ENCODE data around the gene BABAM2. TPM values are rescaled to one million over a fixed set of nuclear protein-coding genes. Genes with fewer than 3 reads are reported as not detected.

The BABAM2 gene
- total and polyA plus RNA-seq, 9 of the 15 experiments (the other 6 are each of a cell fraction or from before 2014, with no cell fraction given) = 10.9 to 37.4 (median 25.6) TPM

DNA sequence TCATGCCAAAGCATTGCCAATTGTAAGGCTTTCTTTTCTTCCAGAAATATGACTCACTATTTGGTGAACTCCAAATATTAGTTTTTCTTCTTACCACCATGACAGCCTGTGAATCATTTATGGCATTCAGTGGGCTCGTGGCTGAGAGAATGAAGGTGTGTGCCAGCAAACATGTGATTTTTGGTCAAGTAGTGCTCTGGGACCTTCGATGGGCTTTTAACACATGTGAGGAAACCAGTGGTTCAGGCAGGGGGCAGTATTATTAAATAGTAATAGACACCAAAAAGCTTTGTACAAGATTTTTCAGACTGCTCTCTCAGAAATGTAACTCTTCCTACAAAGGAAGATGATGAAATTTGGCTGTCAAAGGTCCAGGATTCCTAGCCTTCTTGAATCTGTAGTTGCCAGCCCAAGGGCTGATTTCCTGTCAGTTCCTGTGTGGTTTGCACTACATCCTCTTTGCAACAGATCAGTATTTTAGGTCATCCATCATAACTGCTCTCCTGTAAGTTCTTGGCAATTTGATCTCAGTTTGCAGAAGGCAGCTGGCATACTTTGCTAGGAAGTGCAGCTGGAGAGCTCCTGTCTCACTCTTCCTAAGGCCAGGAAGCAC is 64.3 kb downstream of the BABAM2 start (continued):
- TF ChIP-seq FOXA1 (IDR thresholded peaks at IDR 0.05; ENCODE audit: borderline replicate concordance) (no peak), SUPT5H (IDR thresholded peaks at IDR 0.05) (no peak), ZNF197 (CRISPR knock-in tag; IDR thresholded peaks at IDR 0.05; ENCODE audit: low read depth) (no peak), KAT8 (IDR thresholded peaks at IDR 0.05; ENCODE audit: low read depth) (no peak), RAD21 (CRISPR knock-in tag; conservative IDR thresholded peaks at IDR 0.05 in 1 of 2, IDR thresholded peaks at IDR 0.05 in 1 of 2) (peak in 1 of 2 experiments; percentile 42; a peak in 2 of 4 replicates), NR2C2 (CRISPR knock-in tag; IDR thresholded peaks at IDR 0.05) (no peak), NR2C2 (tag; IDR thresholded peaks at IDR 0.05) (peak; percentile 41; the same call in 1 of the 2 replicates), MEIS2 (IDR thresholded peaks at IDR 0.05; ENCODE audit: partially characterized antibody) (peak; percentile 72), HNRNPUL1 (IDR thresholded peaks at IDR 0.05; ENCODE audit: low read length) (no peak), CEBPG (CRISPR knock-in tag; IDR thresholded peaks at IDR 0.05) (no peak; the same call in 1 of the 2 replicates), CEBPG (tag; conservative IDR thresholded peaks at IDR 0.05 in 1 of 2, IDR thresholded peaks at IDR 0.05 in 1 of 2) (peak; percentile 73 to 94), ZNF79 (CRISPR knock-in tag; IDR thresholded peaks at IDR 0.05; ENCODE audit: low read depth) (no peak), GABPA (tag; conservative IDR thresholded peaks at IDR 0.05; ENCODE audit: low read depth) (peak; percentile 74), RHOXF2B (CRISPR knock-in tag; conservative IDR thresholded peaks at IDR 0.05) (no peak), ETV1 (tag; conservative IDR thresholded peaks at IDR 0.05; ENCODE audit: low read depth) (peak; percentile 95), ZNF586 (CRISPR knock-in tag; conservative IDR thresholded peaks at IDR 0.05) (no peak)
- TF ChIP-seq, protein P1, sequence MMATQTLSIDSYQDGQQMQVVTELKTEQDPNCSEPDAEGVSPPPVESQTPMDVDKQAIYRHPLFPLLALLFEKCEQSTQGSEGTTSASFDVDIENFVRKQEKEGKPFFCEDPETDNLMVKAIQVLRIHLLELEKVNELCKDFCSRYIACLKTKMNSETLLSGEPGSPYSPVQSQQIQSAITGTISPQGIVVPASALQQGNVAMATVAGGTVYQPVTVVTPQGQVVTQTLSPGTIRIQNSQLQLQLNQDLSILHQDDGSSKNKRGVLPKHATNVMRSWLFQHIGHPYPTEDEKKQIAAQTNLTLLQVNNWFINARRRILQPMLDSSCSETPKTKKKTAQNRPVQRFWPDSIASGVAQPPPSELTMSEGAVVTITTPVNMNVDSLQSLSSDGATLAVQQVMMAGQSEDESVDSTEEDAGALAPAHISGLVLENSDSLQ (IDR thresholded peaks at IDR 0.05) = peak; percentile 55; the same call in 1 of the 2 replicates
- TF ChIP-seq, protein P2, sequence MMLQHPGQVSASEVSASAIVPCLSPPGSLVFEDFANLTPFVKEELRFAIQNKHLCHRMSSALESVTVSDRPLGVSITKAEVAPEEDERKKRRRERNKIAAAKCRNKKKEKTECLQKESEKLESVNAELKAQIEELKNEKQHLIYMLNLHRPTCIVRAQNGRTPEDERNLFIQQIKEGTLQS (IDR thresholded peaks at IDR 0.05) = peak; percentile 34; the same call in 1 of the 2 replicates
- TF ChIP-seq, protein P2 (CRISPR knock-in tag; conservative IDR thresholded peaks at IDR 0.05) = no peak
- TF ChIP-seq, protein P3, sequence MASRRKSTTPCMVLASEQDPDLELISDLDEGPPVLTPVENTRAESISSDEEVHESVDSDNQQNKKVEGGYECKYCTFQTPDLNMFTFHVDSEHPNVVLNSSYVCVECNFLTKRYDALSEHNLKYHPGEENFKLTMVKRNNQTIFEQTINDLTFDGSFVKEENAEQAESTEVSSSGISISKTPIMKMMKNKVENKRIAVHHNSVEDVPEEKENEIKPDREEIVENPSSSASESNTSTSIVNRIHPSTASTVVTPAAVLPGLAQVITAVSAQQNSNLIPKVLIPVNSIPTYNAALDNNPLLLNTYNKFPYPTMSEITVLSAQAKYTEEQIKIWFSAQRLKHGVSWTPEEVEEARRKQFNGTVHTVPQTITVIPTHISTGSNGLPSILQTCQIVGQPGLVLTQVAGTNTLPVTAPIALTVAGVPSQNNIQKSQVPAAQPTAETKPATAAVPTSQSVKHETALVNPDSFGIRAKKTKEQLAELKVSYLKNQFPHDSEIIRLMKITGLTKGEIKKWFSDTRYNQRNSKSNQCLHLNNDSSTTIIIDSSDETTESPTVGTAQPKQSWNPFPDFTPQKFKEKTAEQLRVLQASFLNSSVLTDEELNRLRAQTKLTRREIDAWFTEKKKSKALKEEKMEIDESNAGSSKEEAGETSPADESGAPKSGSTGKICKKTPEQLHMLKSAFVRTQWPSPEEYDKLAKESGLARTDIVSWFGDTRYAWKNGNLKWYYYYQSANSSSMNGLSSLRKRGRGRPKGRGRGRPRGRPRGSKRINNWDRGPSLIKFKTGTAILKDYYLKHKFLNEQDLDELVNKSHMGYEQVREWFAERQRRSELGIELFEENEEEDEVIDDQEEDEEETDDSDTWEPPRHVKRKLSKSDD (conservative IDR thresholded peaks at IDR 0.05; ENCODE audit: low read length) = no peak
- TF ChIP-seq, protein P4, sequence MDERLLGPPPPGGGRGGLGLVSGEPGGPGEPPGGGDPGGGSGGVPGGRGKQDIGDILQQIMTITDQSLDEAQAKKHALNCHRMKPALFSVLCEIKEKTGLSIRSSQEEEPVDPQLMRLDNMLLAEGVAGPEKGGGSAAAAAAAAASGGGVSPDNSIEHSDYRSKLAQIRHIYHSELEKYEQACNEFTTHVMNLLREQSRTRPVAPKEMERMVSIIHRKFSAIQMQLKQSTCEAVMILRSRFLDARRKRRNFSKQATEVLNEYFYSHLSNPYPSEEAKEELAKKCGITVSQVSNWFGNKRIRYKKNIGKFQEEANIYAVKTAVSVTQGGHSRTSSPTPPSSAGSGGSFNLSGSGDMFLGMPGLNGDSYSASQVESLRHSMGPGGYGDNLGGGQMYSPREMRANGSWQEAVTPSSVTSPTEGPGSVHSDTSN (CRISPR knock-in tag; IDR thresholded peaks at IDR 0.05; ENCODE audit: low read depth) = no peak
- TF ChIP-seq, protein P4 (tag; conservative IDR thresholded peaks at IDR 0.05; ENCODE audit: low read depth) = peak; percentile 53; the same call in 1 of the 2 replicates
